ENCODE results near the gene LIMCH1. TPM values are rescaled to one million over a fixed set of nuclear protein-coding genes. Genes with fewer than 3 reads are reported as not detected.

The LIMCH1 gene
- total RNA-seq, 1 donor from 2014 or later: not detected

GRCh38 chr4:41575665-41576064 is 37.7 kb downstream of the LIMCH1 start:
- no peak overlapping the region for H3K4me3 Mint-ChIP-seq
- no peak overlapping the region for H3K27ac Mint-ChIP-seq
- H3K9me3 Mint-ChIP-seq: no peaks in the 10 kb centered on the region
- DNase-seq (no peak), ATAC-seq (ENCODE audit: low read depth) (no peak)
- TF ChIP-seq CTCF (IDR thresholded peaks at IDR 0.05): no peak
- no peaks in the 10 kb centered on the region for H3K36me3 Mint-ChIP-seq (ENCODE audit: low read depth)
- ChIA-PET POLR2A (no interaction called here), CTCF (no interaction called here)
- peaks cover 2% of the 10 kb centered on the region for H3K27me3 Mint-ChIP-seq
- no peaks in the 10 kb centered on the region for H3K4me1 Mint-ChIP-seq
- intact Hi-C loops (cut with micrococcal nuclease): no loop called here

- peaks cover 3% of the 10 kb centered on the region for H3K9me3 Mint-ChIP-seq
- TF ChIP-seq CTCF (IDR thresholded peaks at IDR 0.05): no peak
- H3K36me3 Mint-ChIP-seq (ENCODE audit: low read depth): no peaks in the 10 kb centered on the region
- no peaks in the 10 kb centered on the region for H3K4me1 Mint-ChIP-seq
- no peak overlapping the region for H3K4me3 Mint-ChIP-seq
- ATAC-seq (ENCODE audit: low read depth) (no peak), DNase-seq (no peak)
- no peaks in the 10 kb centered on the region for H3K27me3 Mint-ChIP-seq
- intact Hi-C loops (cut with micrococcal nuclease): no loop called here
- H3K27ac Mint-ChIP-seq: no peak overlapping the region
- POLR2A ChIA-PET: no interaction called here
- CTCF ChIA-PET: no interaction called here
Measured at GRCh38 chr4:41579043-41579442, 41.1 kb downstream of the LIMCH1 start.

GRCh38 chr4:41579526-41579925 is 41.6 kb downstream of the LIMCH1 start:
- ChIA-PET POLR2A (no interaction called here), CTCF (no interaction called here)
- no peak for DNase-seq
- Mint-ChIP-seq H3K4me3 (no peak overlapping the region), H3K27ac (no peak overlapping the region), H3K27me3 (no peaks in the 10 kb centered on the region), H3K36me3 (ENCODE audit: low read depth) (no peaks in the 10 kb centered on the region), H3K9me3 (peaks cover 5% of the 10 kb centered on the region), H3K4me1 (no peaks in the 10 kb centered on the region)
- no peak for TF ChIP-seq CTCF (IDR thresholded peaks at IDR 0.05)
- ATAC-seq (ENCODE audit: low read depth): no peak
- intact Hi-C loops (cut with micrococcal nuclease): no loop called here

GRCh38 chr4:41580007-41580406 is 42.0 kb downstream of the LIMCH1 start:
- no peaks in the 10 kb centered on the region for H3K36me3 Mint-ChIP-seq (ENCODE audit: low read depth)
- H3K27me3 Mint-ChIP-seq: peaks cover 3% of the 10 kb centered on the region
- no peaks in the 10 kb centered on the region for H3K4me1 Mint-ChIP-seq
- no peak for TF ChIP-seq CTCF (IDR thresholded peaks at IDR 0.05)
- CTCF ChIA-PET: no interaction called here
- H3K9me3 Mint-ChIP-seq: peaks cover 9% of the 10 kb centered on the region
- intact Hi-C loops (cut with micrococcal nuclease): no loop called here
- no peak overlapping the region for H3K27ac Mint-ChIP-seq
- POLR2A ChIA-PET: no interaction called here
- ATAC-seq (ENCODE audit: low read depth): no peak
- no peak for DNase-seq
- H3K4me3 Mint-ChIP-seq: no peak overlapping the region

GRCh38 chr4:41586675-41587225 is 48.8 kb downstream of the LIMCH1 start:
- H3K27me3 Mint-ChIP-seq: peaks cover 3% of the 10 kb centered on the region
- H3K36me3 Mint-ChIP-seq (ENCODE audit: low read depth): no peaks in the 10 kb centered on the region
- H3K4me3 Mint-ChIP-seq: no peak overlapping the region
- intact Hi-C loops (cut with micrococcal nuclease): no loop called here
- peaks cover 14% of the 10 kb centered on the region for H3K9me3 Mint-ChIP-seq
- DNase-seq (no peak), ATAC-seq (ENCODE audit: low read depth) (no peak)
- no peak overlapping the region for H3K27ac Mint-ChIP-seq
- TF ChIP-seq CTCF (IDR thresholded peaks at IDR 0.05): no peak
- ChIA-PET CTCF (no interaction called here), POLR2A (no interaction called here)
- H3K4me1 Mint-ChIP-seq: no peaks in the 10 kb centered on the region
